CMK (cell line): ENCODE measurements around the gene GAPDHS.

Experiments
- DNase-seq: peaks from one replicate; pipeline ENCODE4 v3.0.0-alpha.2; 2010; ENCODE audit warnings: low read depth

Gene GAPDHS

GRCh38 chr19:35511337-35511736 lies 21.9 kb upstream of the GAPDHS start:
- DNase-seq, result no peak

- no peak for DNase-seq
These were observed 20.2 kb upstream of the GAPDHS start for GRCh38 chr19:35512831-35513627.

GRCh38 chr19:35513628-35514281 lies 19.5 kb upstream of the GAPDHS start, which contains the start of gene DMKN:
Gene DMKN (minus strand): TSS chr19:35513649. CDS start chr19:35513475, 174 bp downstream.
- no peak for DNase-seq

- no peak for DNase-seq
These were observed 18.9 kb upstream of the GAPDHS start for GRCh38 chr19:35514282-35514809.

GRCh38 chr19:35516310-35516709 lies 16.9 kb upstream of the GAPDHS start:
- no peak for DNase-seq

- DNase-seq, result no peak
These were observed 15.9 kb upstream of the GAPDHS start for GRCh38 chr19:35517342-35517741.

- DNase-seq, result no peak
These were observed 14.9 kb upstream of the GAPDHS start for GRCh38 chr19:35518313-35518712.

GRCh38 chr19:35519291-35519690 lies 14.0 kb upstream of the GAPDHS start:
- DNase-seq, result no peak

GRCh38 chr19:35521124-35521743 lies 12.0 kb upstream of the GAPDHS start:
- DNase-seq, result no peak

GRCh38 chr19:35522745-35523327 lies 10.4 kb upstream of the GAPDHS start:
- DNase-seq, result no peak

GRCh38 chr19:35524181-35524837 lies 8.9 kb upstream of the GAPDHS start:
- no peak for DNase-seq

GRCh38 chr19:35525873-35526272 lies 7.4 kb upstream of the GAPDHS start:
- DNase-seq, result no peak

- no peak for DNase-seq
These were observed 4.8 kb upstream of the GAPDHS start, which contains the start of gene SBSN for GRCh38 chr19:35528218-35529038. Gene SBSN (minus strand): TSS chr19:35528311. CDS start chr19:35528281, 30 bp downstream.

GRCh38 chr19:35529241-35530218 lies 3.7 kb upstream of the GAPDHS start:
- DNase-seq, result no peak

- no peak for DNase-seq
These were observed 2.0 kb upstream of the GAPDHS start for GRCh38 chr19:35531291-35531690.

GRCh38 chr19:35533822-35534392 lies 651 bp downstream of the GAPDHS start:
- no peak for DNase-seq

- no peak for DNase-seq
These were observed 1.7 kb downstream of the GAPDHS start for GRCh38 chr19:35534803-35535480.

GRCh38 chr19:35539314-35539713 lies 6.1 kb downstream of the GAPDHS start:
- no peak for DNase-seq

- DNase-seq, result no peak
These were observed 6.6 kb downstream of the GAPDHS start for GRCh38 chr19:35539850-35540249.
